ENCODE results near the gene CETP. TPM values are rescaled to one million over a fixed set of nuclear protein-coding genes. Genes with fewer than 3 reads are reported as not detected.
A peak's percentile ranks its signal among the peaks of the same experiment; 100 is the strongest.

The CETP gene
- total and polyA plus RNA-seq, 2 of the 13 experiments (the other 11 are each of a cell fraction or from before 2014, with no cell fraction given), result 0.31 to 9.8 TPM

- TF ChIP-seq, protein P1, sequence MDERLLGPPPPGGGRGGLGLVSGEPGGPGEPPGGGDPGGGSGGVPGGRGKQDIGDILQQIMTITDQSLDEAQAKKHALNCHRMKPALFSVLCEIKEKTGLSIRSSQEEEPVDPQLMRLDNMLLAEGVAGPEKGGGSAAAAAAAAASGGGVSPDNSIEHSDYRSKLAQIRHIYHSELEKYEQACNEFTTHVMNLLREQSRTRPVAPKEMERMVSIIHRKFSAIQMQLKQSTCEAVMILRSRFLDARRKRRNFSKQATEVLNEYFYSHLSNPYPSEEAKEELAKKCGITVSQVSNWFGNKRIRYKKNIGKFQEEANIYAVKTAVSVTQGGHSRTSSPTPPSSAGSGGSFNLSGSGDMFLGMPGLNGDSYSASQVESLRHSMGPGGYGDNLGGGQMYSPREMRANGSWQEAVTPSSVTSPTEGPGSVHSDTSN (CRISPR knock-in tag; IDR thresholded peaks at IDR 0.05), result no peak
- TF ChIP-seq ZNF253 (CRISPR knock-in tag; IDR thresholded peaks at IDR 0.05; ENCODE audit: borderline replicate concordance) (no peak), MEIS2 (CRISPR knock-in tag; IDR thresholded peaks at IDR 0.05) (no peak; the same call in 1 of the 2 replicates), ZC3H4 (CRISPR knock-in tag; IDR thresholded peaks at IDR 0.05; ENCODE audit: borderline replicate concordance) (no peak), NFYC (CRISPR knock-in tag; IDR thresholded peaks at IDR 0.05) (no peak), FIP1L1 (IDR thresholded peaks at IDR 0.05; ENCODE audit: borderline replicate concordance, insufficient read depth, low read depth, low read length) (no peak), ZNF773 (CRISPR knock-in tag; IDR thresholded peaks at IDR 0.05; ENCODE audit: borderline replicate concordance) (no peak), HNRNPUL1 (IDR thresholded peaks at IDR 0.05; ENCODE audit: low read depth, low read length) (no peak), AKAP8 (CRISPR knock-in tag; IDR thresholded peaks at IDR 0.05) (0 out of 2 replicates have a peak, but pooled peaks have one; percentile 43), ZNF383 (CRISPR knock-in tag; IDR thresholded peaks at IDR 0.05; ENCODE audit: borderline replicate concordance) (no peak), ZNF740 (CRISPR knock-in tag; IDR thresholded peaks at IDR 0.05) (no peak), XBP1 (CRISPR knock-in tag; IDR thresholded peaks at IDR 0.05) (no peak), PAF1 (CRISPR knock-in tag; IDR thresholded peaks at IDR 0.05) (no peak), KLF16 (CRISPR knock-in tag; IDR thresholded peaks at IDR 0.05) (peak in 1 of 2 experiments; percentile 83; a peak in 1 of 4 replicates), RARG (CRISPR knock-in tag; IDR thresholded peaks at IDR 0.05; ENCODE audit: low read depth) (no peak), ZNF569 (CRISPR knock-in tag; IDR thresholded peaks at IDR 0.05; ENCODE audit: borderline replicate concordance) (no peak), FUBP1 (CRISPR knock-in tag; IDR thresholded peaks at IDR 0.05; ENCODE audit: borderline replicate concordance) (no peak), ZNF180 (CRISPR knock-in tag; IDR thresholded peaks at IDR 0.05; ENCODE audit: borderline replicate concordance, low read depth) (no peak), ZBTB7A (CRISPR knock-in tag; IDR thresholded peaks at IDR 0.05) (peak; percentile 91; the same call in 1 of the 2 replicates), ZNF343 (CRISPR knock-in tag; IDR thresholded peaks at IDR 0.05) (0 out of 2 replicates have a peak, but pooled peaks have one; percentile 37)
- TF ChIP-seq, protein P2, sequence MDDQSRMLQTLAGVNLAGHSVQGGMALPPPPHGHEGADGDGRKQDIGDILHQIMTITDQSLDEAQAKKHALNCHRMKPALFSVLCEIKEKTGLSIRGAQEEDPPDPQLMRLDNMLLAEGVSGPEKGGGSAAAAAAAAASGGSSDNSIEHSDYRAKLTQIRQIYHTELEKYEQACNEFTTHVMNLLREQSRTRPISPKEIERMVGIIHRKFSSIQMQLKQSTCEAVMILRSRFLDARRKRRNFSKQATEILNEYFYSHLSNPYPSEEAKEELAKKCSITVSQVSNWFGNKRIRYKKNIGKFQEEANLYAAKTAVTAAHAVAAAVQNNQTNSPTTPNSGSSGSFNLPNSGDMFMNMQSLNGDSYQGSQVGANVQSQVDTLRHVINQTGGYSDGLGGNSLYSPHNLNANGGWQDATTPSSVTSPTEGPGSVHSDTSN (CRISPR knock-in tag; IDR thresholded peaks at IDR 0.05; ENCODE audit: borderline replicate concordance), result no peak
- TF ChIP-seq, protein P3, sequence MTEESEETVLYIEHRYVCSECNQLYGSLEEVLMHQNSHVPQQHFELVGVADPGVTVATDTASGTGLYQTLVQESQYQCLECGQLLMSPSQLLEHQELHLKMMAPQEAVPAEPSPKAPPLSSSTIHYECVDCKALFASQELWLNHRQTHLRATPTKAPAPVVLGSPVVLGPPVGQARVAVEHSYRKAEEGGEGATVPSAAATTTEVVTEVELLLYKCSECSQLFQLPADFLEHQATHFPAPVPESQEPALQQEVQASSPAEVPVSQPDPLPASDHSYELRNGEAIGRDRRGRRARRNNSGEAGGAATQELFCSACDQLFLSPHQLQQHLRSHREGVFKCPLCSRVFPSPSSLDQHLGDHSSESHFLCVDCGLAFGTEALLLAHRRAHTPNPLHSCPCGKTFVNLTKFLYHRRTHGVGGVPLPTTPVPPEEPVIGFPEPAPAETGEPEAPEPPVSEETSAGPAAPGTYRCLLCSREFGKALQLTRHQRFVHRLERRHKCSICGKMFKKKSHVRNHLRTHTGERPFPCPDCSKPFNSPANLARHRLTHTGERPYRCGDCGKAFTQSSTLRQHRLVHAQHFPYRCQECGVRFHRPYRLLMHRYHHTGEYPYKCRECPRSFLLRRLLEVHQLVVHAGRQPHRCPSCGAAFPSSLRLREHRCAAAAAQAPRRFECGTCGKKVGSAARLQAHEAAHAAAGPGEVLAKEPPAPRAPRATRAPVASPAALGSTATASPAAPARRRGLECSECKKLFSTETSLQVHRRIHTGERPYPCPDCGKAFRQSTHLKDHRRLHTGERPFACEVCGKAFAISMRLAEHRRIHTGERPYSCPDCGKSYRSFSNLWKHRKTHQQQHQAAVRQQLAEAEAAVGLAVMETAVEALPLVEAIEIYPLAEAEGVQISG (CRISPR knock-in tag; IDR thresholded peaks at IDR 0.05), result peak; percentile 82
Measured at GRCh38 chr16:56919099-56919800, 42.5 kb upstream of the CETP start (continued).
